HG03039 (cell line): Measurements from ENCODE around the gene PRRG3.

Source experiments
- ATAC-seq: cut with Tn5 transposase; IDR thresholded peaks from one replicate; pipeline ENCODE4 v1.9.1; 2021; ENCODE audit warnings: mild to moderate bottlenecking, moderate library complexity; ENCODE audit not compliant: unreplicated experiment

The PRRG3 gene

GRCh38 chrX:151741606-151742005 lies 46.3 kb downstream of the PRRG3 start:
- ATAC-seq, result no peak

GRCh38 chrX:151742311-151742710 lies 47.1 kb downstream of the PRRG3 start:
- ATAC-seq, result no peak

- no peak for ATAC-seq
Measured at GRCh38 chrX:151743651-151744470, 48.6 kb downstream of the PRRG3 start.

GRCh38 chrX:151745651-151746050 lies 50.4 kb downstream of the PRRG3 start:
- no peak for ATAC-seq

GRCh38 chrX:151746502-151746901 lies 51.2 kb downstream of the PRRG3 start:
- no peak for ATAC-seq

- ATAC-seq, result no peak
Measured at GRCh38 chrX:151750511-151750910, 55.3 kb downstream of the PRRG3 start.

GRCh38 chrX:151752847-151753246 lies 57.6 kb downstream of the PRRG3 start:
- ATAC-seq, result no peak

- ATAC-seq, result peak; percentile 71
Measured at GRCh38 chrX:151753313-151754046, 58.2 kb downstream of the PRRG3 start.

GRCh38 chrX:151754047-151754429 lies 58.8 kb downstream of the PRRG3 start:
- ATAC-seq, result no peak

- ATAC-seq, result no peak
Measured at GRCh38 chrX:151754641-151755215, 59.5 kb downstream of the PRRG3 start.
